NCI-H446 treated with DMSO at 0.1 percent for 48 hours (cell line): Measurements from ENCODE around the gene SLC40A1.

Experiments used
- DNase-seq: peaks from one replicate; lab custom pipeline; 2025; lab: John Stamatoyannopoulos, UW

Gene SLC40A1

DNA sequence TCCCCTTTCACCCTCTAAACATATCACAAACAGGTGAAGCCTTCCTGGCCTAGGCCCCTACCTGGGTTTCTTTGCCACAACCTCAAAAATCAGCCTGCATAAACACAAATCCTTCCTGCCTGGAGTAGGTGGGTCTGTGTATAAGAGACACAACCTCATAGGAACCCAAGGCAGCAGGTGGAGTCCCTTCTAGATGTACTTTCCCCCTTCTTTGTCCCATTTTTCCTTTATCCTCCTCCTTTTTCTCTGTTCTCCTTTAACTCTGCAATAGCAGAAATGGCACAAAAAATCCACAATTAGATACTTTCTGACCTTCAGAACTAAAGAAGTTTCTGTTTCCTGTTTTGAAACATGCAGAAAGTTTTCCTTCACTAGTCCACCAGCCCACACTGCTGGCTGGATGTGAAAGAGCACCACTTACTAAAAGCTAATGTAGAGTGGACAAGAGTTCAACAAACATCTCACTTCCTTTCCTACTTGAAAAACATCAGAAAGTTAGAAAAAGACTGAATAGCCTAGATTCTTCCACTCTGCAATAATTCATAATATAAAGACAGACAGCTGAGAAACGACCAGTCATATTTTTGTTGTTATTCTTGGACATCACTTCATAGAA, 11.2 kb downstream of the SLC40A1 start:
- DNase-seq = no peak

DNA sequence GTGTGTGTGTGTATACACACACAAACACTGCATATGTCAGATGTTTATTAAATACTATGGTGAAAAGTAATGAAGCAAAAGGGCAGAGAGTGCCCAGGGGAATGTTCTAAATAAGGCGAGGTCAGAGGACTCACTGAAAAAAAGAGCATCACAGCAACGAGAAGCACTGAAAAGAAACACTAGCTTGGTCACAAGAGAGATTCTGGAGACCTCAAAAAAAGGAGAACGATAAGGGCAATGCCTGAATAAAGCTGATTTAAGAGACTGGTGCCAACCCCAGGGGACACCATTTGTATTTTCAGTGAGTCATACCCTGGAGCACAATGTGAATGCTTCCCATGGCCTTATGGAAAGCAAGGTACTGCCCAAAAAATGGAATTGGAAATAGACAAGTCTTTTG, 14.5 kb downstream of the SLC40A1 start:
- DNase-seq = no peak

DNA sequence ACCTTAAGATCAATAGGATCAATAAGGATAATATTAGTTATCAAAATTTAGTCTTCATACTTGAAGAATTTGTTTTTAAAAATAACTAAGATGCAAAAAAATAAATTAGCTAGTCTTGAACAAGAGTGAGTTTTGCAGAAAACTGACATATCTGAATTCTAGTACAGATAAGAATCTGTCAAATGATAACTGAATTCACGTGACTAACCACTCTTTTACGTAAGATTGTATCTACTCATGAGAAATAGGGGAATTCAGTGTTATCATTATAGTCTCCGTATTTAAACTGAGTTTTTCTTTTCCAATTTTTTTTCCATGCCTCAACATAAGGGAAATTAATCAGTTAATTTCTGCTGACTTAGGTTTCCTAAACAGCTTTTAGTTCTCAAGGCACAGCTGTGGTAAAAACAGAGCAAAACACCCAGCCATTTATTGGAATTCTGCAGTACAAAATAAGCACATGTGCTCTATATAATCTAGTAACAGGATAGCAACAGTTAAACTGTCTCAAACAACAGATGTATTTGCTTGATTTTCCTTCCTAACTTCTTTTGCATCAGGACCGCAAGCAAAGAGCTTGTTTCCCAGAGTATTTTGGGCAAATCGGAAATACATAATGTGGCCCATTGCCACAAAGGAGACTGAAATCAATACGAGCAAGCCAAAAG, 19.1 kb downstream of the SLC40A1 start:
- DNase-seq = no peak

DNA sequence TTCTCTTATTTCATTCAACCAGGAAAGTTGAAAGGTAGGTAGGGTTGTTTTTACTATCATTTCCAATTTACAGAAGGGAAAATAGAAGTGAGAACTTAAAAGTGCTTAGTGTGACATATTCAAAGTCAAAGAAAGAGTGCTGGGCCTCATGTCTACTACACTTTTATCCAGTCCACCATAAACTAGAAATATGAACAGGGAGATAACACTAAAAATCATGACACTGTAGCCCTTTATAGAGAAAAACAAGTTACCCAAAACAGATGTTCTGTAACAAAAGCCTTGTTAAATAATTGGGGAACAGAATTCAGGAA, 20.4 kb downstream of the SLC40A1 start:
- no peak for DNase-seq

DNA sequence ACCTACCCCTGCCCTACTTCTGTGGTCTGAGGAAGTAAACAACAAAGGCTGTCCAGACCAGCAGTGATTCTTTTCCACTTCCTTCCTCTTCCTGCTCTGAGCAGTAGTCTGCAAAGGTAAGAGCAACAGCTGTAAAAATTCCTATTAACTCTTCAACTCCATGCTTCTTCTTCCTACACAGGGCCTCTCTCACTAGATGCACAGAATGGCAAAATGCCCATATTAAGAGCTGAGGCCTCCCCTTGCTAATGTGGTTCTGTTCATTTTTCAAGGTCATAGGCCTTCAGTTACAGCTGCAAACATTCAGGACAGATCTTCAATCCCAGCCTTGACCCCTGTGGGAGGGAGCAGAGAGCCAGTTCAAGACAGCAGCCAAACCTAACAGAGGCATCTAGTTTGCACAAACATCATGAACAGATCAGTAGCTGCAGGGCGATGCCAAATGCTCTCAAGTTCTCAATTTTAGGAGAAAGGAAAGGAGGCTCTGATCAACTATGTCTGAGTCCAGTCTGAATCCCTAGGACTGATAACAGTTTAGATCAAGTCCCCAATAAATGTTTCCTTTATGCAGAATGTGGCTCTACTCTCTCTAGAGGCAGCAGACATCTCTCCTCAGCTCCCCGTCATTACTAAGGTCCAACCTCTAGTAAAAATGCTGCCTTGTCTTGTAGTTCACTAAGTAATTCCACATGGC, 20.9 kb downstream of the SLC40A1 start:
- DNase-seq = no peak

DNA sequence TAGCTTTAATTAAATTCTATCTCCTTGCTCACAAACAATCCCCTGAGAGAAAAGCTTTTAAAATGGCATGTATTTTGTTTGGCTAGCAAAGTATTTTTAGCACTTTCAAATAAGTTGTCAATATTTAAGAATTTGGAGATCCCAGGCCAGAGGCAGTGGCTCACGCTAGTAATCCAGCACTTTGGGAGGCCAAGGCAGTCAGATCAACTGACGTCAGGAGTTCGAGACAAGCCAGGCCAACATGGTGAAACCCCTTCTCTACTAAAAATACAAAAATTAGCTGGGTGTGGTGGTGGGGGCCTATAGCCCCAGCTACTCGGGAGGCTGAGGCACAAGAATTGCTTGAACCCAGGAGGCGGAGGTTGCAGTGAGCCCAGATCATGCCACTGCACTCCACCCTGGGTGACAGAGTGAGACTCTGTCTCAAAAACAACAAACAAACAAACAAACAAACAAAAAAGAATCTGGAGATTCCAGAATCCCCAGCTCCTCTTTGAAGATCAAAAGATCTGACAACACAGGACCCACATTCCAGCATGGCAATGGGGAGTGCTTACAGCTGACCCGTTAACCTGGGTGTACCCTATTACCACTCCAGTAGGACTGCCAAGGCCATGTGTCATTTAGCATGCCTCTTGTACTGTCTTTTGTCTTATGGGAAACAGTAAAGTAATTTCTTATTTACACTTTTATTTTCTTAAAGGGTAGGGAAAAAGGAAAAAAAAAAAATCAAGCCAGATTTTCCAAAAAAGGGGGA, 21.9 kb downstream of the SLC40A1 start:
- DNase-seq = no peak

DNA sequence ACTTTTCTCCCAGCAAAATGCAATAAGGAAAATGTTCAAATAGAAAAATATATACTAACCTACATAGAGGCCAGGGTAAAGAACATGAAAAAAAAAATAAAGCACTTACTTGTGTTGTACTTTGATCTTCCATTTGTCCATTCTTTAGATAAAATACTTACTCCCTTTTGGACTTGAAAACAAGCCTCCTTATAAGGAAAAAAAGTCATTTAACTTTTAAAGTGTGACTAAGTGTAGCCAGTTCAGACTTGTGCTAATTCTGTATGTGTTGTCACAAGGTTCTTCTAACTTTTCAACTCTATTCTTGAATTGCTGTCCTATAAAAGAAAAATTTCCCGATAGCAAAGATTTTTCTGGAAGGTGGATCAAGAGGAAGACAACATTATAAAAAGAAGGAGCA, 23.2 kb downstream of the SLC40A1 start:
- DNase-seq = no peak

DNA sequence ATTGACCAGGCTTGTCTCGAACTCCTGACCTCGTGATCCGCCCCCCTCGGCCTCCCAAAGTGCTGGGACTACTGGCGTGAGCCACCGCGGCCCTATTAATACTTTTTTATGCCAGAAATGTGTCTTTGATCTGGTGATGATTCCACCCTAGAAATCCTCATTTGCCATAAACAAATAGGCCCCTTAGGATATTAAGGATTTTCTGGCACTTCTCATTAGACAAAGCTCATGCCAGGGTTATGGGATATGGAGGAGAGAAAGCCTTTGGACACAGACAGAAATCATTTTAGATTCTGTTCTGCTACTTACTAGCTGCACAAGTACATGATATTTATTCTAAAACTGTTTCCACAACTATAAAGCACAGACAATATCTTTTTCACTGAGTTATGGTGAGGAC, 24.1 kb downstream of the SLC40A1 start:
- no peak for DNase-seq

DNA sequence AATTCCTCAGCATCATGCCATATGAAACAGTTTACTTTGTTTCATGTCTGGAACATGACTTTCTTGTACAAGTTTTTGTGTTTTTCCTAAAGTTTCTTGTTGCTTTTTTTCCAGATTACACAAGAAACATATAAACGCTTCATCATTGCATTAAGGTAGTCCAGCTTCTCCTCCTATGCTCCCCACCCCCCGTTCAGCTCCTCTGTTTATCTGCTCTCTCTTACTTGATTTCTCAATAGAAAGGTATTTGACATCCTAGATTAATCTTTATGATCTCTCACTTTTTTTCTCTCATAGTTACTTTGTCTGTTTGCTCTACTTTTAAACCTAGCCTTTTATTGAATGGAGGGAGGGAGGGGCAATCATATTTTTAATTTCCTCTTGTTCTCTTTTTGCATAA, 25.4 kb downstream of the SLC40A1 start:
- DNase-seq = no peak

DNA sequence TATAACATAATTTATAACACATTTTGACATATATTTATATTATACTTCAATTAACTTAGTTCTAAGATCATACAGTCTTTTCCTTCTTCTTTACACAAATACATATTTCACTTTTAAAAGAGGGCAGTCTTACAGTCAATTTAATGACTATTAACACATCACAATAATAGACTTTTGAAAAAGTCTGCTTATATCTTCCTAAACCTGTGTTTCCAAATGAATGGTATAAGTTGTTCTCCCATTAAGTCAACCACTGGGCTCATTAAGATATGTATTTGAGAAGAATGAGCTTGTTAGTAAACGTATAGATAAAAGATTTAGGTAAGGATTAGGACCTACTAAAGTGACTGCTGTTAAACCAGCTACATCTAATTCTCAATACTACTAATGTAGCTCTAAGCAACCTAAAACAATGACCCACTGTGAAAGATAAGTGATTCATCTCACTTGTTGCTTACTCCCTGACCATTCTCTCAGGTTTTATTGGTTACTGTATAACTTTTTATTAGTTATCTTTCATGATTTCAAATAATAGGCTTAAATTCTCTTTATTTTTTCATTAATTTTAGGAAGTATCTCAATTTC, 27.0 kb downstream of the SLC40A1 start:
- DNase-seq = no peak

DNA sequence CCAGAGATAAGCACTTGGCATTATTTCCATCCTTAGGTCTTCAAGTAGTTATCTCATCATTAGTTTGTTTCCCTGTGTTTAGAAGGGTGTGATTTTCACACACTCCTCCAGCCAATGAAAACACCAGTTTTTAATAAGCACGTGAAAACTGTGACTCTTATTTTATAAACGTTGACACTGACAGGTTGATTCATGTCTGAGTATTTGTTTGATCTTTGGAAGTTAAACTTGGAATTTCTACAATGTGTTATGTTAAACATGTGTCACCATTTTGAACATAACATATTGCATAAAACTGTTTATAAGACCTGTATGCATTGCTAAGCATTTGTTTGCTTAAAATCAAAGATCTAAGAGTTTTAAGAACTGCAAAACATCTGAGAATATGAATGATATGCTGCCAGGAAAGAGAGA, 27.6 kb downstream of the SLC40A1 start:
- DNase-seq = no peak

DNA sequence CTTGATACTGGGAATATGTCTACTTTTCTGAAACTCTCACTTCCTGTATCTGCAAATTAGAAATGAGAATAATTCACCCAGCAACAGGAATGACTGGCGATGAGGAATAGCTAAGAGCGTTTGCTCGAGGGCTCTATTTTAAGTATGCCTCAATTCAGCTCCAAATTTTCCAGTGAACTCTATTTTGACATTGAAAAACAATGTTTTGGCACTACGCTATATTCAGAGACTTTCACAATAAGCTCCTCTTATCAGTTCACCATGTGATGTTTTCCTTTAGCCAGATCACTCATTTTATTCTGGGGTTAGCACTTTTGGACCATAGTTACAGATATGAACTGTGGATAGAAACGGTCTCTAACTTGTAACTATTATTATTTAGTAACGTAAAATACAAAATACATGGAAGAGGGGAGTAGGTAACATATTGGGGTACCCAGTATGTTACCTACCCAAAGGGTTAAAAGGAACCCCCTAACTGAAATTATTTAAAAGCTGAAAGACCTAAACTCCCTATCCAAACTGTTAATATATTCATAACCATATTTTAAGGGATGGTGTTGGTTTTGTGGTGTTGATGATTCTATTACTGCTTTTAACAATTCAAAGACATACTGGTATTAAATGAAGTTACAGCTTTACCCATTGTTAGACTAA, 28.1 kb downstream of the SLC40A1 start:
- DNase-seq = no peak

DNA sequence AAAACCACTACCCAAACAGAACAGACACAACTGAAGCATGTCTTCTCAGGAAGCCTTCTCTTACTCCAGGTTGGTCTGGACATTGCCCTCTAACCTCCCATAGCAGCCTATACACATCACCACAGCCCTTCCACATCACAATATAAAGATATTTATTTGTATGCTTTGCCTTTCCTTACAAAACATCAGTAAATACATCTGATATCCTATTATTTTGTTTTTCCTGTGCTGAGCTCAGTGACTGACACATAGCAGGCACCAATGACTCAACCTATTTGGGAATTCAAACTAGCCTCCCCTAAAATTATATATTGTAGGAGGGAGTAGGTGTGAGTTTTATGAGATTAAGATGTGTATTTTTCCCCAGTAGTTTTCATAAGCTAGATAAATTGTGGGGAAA, 28.8 kb downstream of the SLC40A1 start:
- DNase-seq = no peak

DNA sequence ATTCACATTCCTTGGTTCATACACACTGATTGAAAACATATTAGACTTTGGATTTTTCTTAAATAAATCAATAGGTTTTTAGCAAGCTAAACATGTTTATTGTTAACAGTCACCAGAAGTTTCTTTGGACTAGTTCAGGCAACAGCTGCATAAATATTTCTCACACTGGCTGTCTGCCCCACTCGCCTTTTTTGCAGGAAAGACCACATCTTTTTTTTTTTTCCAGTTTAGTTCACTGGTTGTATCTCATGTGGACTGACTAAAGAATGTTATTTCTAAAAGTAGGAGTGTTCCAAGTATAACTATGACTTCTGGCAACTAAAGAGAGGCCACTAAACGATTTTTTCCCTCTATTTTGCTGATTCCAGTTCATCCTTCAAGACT, 31.1 kb downstream of the SLC40A1 start:
- DNase-seq = no peak

DNA sequence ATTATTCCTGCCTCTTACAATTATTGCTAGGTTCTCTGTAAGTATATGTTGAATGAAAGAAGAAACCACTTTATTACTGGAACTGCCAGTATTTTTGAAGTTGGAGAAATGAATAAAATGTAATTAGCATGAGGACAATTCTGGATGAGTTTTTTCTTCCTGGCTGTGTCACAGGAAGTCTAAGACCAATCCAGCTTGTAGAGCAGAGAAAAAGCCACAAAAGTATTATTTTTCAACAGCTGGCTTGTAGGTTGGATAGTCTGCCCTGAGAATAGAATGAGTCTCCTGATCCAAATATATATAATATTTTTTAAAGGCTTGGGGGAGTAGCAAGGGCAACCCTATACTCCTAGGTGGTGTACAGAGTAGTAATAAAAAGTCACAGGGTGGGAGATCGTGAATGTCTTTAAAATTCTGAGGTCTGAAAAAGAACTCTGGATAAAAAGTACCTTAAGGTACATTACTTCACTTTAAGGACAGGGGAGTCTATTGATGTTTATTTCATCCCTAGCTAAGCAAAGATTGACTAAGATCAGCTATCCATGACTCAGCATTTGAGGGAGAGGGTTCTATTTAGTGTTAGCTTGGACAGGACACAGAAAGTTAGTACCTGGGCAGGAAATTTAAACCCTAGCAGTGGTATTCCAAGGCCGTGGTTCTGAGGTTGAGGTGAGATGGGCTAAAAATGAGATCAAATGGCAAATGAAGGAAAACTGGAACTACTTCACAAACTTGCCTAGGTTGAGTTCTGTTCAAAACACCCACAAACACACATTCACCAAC, 31.7 kb downstream of the SLC40A1 start:
- DNase-seq = no peak

DNA sequence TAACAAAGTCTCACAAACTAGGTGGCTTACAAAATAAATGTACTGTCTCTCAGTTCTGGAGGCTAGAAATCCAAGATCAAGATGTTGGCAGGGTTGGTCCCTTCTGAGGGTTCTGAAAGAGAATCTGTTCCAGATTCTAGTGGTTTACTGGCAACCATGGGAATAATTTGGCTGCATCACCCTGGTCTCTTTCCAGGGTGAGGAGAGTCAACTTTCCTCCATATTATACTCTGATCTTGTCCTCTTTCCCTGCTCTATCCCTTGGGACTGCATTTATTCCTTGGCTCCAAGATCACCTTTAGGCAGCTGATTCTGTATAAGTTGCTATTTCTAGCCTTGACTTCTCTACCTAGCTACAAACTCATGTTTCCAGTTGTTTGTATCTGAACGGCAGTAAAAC, 35.2 kb downstream of the SLC40A1 start:
- no peak for DNase-seq

DNA sequence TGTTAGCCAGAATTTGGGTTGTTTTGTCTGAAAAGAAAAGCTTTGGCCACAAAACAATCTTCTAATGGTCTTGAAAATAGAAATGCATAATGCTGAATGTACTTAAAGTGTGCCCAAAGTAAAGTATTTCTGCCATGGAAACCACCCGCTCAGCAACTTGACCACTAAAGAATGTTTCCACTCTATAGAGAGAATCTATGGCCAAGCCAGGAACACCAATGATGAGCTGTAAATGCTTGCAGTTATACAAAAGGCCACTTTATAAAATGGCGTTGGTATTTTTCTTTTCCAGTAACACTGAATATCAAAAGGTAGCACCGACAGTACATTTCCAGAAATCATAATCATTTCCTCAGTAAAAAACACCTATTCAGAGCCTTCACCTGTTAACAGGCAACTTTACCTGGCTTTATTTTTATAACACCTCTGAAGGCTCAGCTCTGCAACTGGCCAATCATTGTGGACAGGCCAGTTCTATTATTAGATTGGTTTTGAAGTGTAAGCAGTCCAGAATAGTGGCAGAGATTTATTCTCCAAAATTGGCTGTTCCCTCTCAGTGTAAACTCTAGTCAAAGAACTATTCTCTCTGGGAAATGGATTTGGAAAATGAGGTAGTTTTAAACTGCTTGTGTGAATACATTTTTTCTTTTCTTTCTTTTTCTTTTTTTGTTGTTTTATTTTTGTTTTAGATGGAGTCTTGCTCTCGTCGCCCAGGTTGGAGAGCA, 36.1 kb downstream of the SLC40A1 start:
- no peak for DNase-seq

DNA sequence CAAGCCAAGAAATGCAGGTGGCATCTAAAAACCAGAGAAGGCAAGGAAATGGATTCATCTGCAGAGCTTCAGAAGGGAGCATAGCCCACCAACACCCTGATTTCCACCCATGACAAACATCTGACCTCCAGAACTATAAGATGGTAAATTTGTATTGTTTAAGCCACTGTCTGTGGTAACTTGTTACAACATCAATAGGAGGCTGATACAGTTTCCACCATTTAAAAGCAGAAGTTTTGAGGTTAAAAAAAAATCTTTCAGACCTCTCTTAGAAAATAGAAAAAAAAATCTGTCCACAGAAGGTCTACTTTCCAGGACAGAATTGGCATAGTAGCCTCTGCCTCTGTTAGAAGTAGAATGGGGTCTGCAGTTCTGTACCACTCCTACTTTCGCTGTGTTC, 37.2 kb downstream of the SLC40A1 start:
- DNase-seq = no peak

DNA sequence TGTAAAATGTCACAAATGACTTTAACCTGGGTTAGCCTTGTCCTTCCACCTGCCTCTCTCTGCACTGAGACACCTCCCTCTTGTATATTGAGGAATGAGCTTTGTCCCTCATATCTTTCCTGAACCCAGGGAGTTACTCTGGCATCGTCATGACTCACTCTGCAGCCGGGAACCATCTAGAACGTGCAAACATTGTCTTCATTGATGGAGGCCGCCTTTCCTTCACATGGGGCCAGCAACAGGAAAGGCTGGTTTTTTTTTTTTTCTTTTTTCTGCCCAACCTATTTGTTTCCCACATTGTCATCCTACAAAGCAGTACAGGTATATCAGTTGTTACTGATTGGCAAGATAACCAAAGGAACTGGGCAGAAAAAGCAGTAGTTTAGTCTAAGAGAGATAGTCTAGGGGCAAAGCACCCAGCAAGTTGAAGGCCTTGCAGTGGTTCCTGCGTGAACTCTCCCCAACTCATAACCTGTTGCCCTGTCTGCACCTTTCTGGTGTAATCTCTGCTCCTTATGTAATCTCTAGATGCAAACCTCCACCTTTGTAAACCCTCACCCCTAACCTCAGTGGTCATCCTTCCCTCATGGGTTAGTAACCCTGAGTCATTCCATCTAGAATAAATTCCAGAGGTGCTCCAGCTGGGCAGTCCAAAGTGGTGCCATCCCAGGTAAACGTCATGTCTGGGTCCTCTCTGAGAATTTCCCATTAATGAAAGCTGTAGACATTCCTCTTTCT, 38.3 kb downstream of the SLC40A1 start:
- no peak for DNase-seq

DNA sequence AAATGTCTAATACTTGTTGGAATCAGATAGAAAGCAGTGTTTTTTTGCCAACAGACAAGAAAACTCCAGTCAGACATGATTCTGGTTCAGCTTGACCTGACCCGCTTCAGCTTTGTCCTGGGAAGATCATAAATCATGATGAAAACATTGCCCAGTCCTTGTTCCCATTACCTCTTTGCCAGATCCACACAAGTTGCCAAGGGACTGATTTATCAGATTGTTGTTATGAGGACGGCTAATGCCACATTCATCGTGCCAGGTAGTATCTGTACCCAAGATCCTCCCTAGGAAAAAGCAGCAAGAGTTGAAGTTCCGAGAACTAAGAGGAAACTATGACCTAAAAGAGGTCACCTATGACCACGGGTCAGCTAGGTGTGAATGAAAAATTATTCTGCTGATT, 39.0 kb downstream of the SLC40A1 start:
- no peak for DNase-seq
